Omental fat pad (tissue), 4 donors: ENCODE measurements around the gene ENGASE. TPM values are rescaled to one million over a fixed set of nuclear protein-coding genes. Genes with fewer than 3 reads are reported as not detected.

Experiments used
- ATAC-seq: fragments of 150-250 bp; one replicate; pipeline ENCODE4 v1.9.1; 2016; ENCODE audit warnings: mild to moderate bottlenecking, moderate library complexity; ENCODE audit not compliant: low FRiP score
- DNase-seq: peaks from one replicate; pipeline ENCODE4 v3.0.0-alpha.2; 2019; ENCODE audit warnings: low spot score
- CTCF ChIP-seq, 3 donors: fragments of 450-650 bp; IDR thresholded peaks; one replicate each; pipeline ENCODE4 v1.5.1; 2016 to 2017; ENCODE audit warnings: antibody characterized with exemption in 3 of 3, mild to moderate bottlenecking in 3 of 3, moderate library complexity in 2 of 3
- total RNA-seq, 4 donors: library from RNA; depleted of rRNA; stranded (reverse); fragments of >200 nt; gene quantifications; one replicate each; pipeline ENCODE4 v1.1.0, GENCODE V29; 2016

The ENGASE gene
- 10 to 100 TPM; 12.2 to 52.3 (median 22.2) TPM for total RNA-seq

- ATAC-seq (peak; percentile 95), DNase-seq (peak; percentile 82)
- TF ChIP-seq CTCF (IDR thresholded peaks at IDR 0.05), result no peak
These were observed at the start of gene ENGASE for GRCh38 chr17:79074649-79075445. ENGASE (plus strand) TSS chr17:79074824; CDS start chr17:79074945, 121 bp downstream.

- ATAC-seq (peak; percentile 48), DNase-seq (no peak)
- no peak for TF ChIP-seq CTCF (IDR thresholded peaks at IDR 0.05)
These were observed 49.5 kb upstream of the ENGASE start for GRCh38 chr17:79024901-79025737.

GRCh38 chr17:79026376-79027273 lies 48.0 kb upstream of the ENGASE start:
- ATAC-seq (peak; percentile 39), DNase-seq (peak; percentile 23)
- no peak for TF ChIP-seq CTCF (IDR thresholded peaks at IDR 0.05)

- DNase-seq (no peak), ATAC-seq (no peak)
- TF ChIP-seq CTCF (IDR thresholded peaks at IDR 0.05), result no peak
These were observed 47.2 kb upstream of the ENGASE start for GRCh38 chr17:79027274-79027924.

GRCh38 chr17:79027925-79028491 lies 46.6 kb upstream of the ENGASE start:
- TF ChIP-seq CTCF (IDR thresholded peaks at IDR 0.05), result no peak
- DNase-seq (no peak), ATAC-seq (no peak)
